PC-9 (cell line): ENCODE measurements around the gene E2F8. TPM values are rescaled to one million over a fixed set of nuclear protein-coding genes. Genes with fewer than 3 reads are reported as not detected.

Experiments used
- BruUV-seq: library from RNA; stranded (reverse); fragments of 400-500 nt; replicated peaks from 2 replicates; lab custom pipeline; 2021; lab: Mats Ljungman, UMichigan
- CTCF ChIA-PET: fragments of 300-600 bp; sonication (Branson Sonifier 250); formaldehyde crosslinking; loops from one replicate; lab custom pipeline; 2022; ENCODE audit warnings: antibody characterized with exemption; lab: Charles Lee
- POLR2A ChIA-PET: fragments of 300-600 bp; sonication (Branson Sonifier 250); formaldehyde crosslinking; loops from one replicate; lab custom pipeline; 2022; ENCODE audit warnings: antibody characterized with exemption; ENCODE audit not compliant: unreplicated experiment; lab: Charles Lee
- DNase-seq, 2 experiments: peaks; one replicate each; pipeline versions ENCODE4 v3.0.0 to v3.0.0-alpha.2; 2015 to 2022; ENCODE audit warnings: mixed read lengths in 1 of 2
- H2AFZ ChIP-seq: fragments of 200-600 bp; sonication (generic); 2 replicates; pipeline ENCODE4 v1.8.1; 2017; ENCODE audit warnings: antibody characterized with exemption
- H3F3A ChIP-seq: fragments of 200-600 bp; sonication (generic); 2 replicates; pipeline ENCODE4 v1.8.1; 2017; ENCODE audit warnings: antibody characterized with exemption, mild to moderate bottlenecking, low read depth; ENCODE audit not compliant: insufficient read depth
- H3K27ac ChIP-seq: fragments of 200-600 bp; sonication (generic); 2 replicates; pipeline ENCODE4 v1.6.1; 2016; ENCODE audit warnings: mixed run types
- H3K27me3 ChIP-seq: fragments of 200-600 bp; sonication (generic); 2 replicates; pipeline ENCODE4 v1.6.1; 2016; ENCODE audit warnings: low read depth, mixed run types; ENCODE audit not compliant: insufficient read depth
- H3K36me3 ChIP-seq: fragments of 200-600 bp; sonication (generic); 2 replicates; pipeline ENCODE4 v1.6.1; 2016; ENCODE audit warnings: low read depth, mixed run types
- H3K4me1 ChIP-seq: fragments of 200-600 bp; sonication (generic); replicated peaks from 2 replicates; pipeline ENCODE4 v1.6.1; 2016; ENCODE audit warnings: mixed run types; ENCODE audit not compliant: insufficient read depth
- H3K4me2 ChIP-seq: fragments of 200-600 bp; sonication (generic); 2 replicates; pipeline ENCODE4 v1.6.1; 2017; ENCODE audit warnings: mixed run types
- H3K4me3 ChIP-seq: fragments of 200-600 bp; sonication (generic); 2 replicates; pipeline ENCODE4 v1.6.1; 2016; ENCODE audit warnings: mixed run types
- H3K79me2 ChIP-seq: fragments of 200-600 bp; sonication (generic); 2 replicates; pipeline ENCODE4 v1.6.1; 2017; ENCODE audit warnings: low read depth, mixed run types
- H3K9me2 ChIP-seq: fragments of 200-600 bp; sonication (generic); 2 replicates; pipeline ENCODE4 v1.8.1; 2017; ENCODE audit warnings: mild to moderate bottlenecking; ENCODE audit not compliant: insufficient read depth
- H3K9me3 ChIP-seq: fragments of 200-600 bp; sonication (generic); 2 replicates; pipeline ENCODE4 v1.8.1; 2016; ENCODE audit warnings: low read depth; ENCODE audit not compliant: insufficient read depth
- H4K20me1 ChIP-seq: fragments of 200-600 bp; sonication (generic); 2 replicates; pipeline ENCODE4 v1.8.1; 2017; ENCODE audit not compliant: insufficient read depth
- CTCF ChIP-seq: fragments of 200-600 bp; sonication (generic); conservative IDR thresholded peaks from 2 replicates; pipeline ENCODE4 v1.6.1; 2017; ENCODE audit warnings: mixed run types, antibody characterized with exemption, mild to moderate bottlenecking, moderate library complexity
- EZH2 ChIP-seq: fragments of 200-600 bp; sonication (generic); IDR thresholded peaks from 2 replicates; pipeline ENCODE4 v1.8.0; 2017; ENCODE audit warnings: antibody characterized with exemption, low read depth
- intact Hi-C: fragments of 100-400 bp; cut with micrococcal nuclease; formaldehyde crosslinking; loops from one replicate; pipeline ENCODE4 v1.10.0; 2022; ENCODE audit not compliant: unreplicated experiment
- total RNA-seq: library from RNA; stranded (reverse); gene quantifications from 2 replicates; pipeline ENCODE4 v1.2.3, GENCODE V29; 2021

Gene E2F8
- total RNA-seq, 1 experiment from 2014 or later = 26.7 TPM

GRCh38 chr11:19220903-19221724 lies 19.6 kb downstream of the E2F8 start:
- intact Hi-C loops = no loop called here
- H3K27ac ChIP-seq = no peak overlapping the region
- no peaks in the 10 kb centered on the region for H4K20me1 ChIP-seq

GRCh38 chr11:19218786-19219460 lies 21.8 kb downstream of the E2F8 start:
- POLR2A ChIA-PET = interaction anchor here (0.5 kb wide), 1 partner anchor 13 kb away, joined by 5 read pairs; no protein-coding TSS in a partner anchor
- CTCF ChIA-PET = no interaction called here
- no TSS peak for BruUV-seq
- H3K27ac ChIP-seq = no peak overlapping the region
- no peaks in the 10 kb centered on the region; the same call in 1 of the 2 replicates for H3K9me2 ChIP-seq
- no peak for TF ChIP-seq CTCF
- TF ChIP-seq EZH2 = no peak
- H3K4me1 ChIP-seq = no peaks in the 10 kb centered on the region
- no peaks in the 10 kb centered on the region for H3K27me3 ChIP-seq
- intact Hi-C loops = no loop called here
- H3K4me3 ChIP-seq = no peak overlapping the region
- H4K20me1 ChIP-seq = no peaks in the 10 kb centered on the region
- DNase-seq = no peak
- no peaks in the 10 kb centered on the region for H3K9me3 ChIP-seq
- no peak overlapping the region for H2AFZ ChIP-seq
- no peaks in the 10 kb centered on the region for H3K36me3 ChIP-seq
- H3F3A ChIP-seq = no peaks in the 10 kb centered on the region
- H3K79me2 ChIP-seq = no peaks in the 10 kb centered on the region
- H3K4me2 ChIP-seq = no peak overlapping the region

More at GRCh38 chr11:19220903-19221724, 19.6 kb downstream of the E2F8 start:
- ChIA-PET CTCF (interaction anchor here (0.7 kb wide), 1 partner anchor 136 kb away, joined by 4 read pairs; no protein-coding TSS in a partner anchor), POLR2A (interaction anchor here (0.9 kb wide), 1 partner anchor 1012 kb away, joined by 8 read pairs; no protein-coding TSS in a partner anchor)
- BruUV-seq = no TSS peak
- no peak for DNase-seq
- H3K4me1 ChIP-seq = no peaks in the 10 kb centered on the region
- no peaks in the 10 kb centered on the region for H3K27me3 ChIP-seq
- H3K9me2 ChIP-seq = no peaks in the 10 kb centered on the region; the same call in 1 of the 2 replicates
- TF ChIP-seq EZH2 (no peak), CTCF (no peak)
- H3F3A ChIP-seq = no peaks in the 10 kb centered on the region
- H3K79me2 ChIP-seq = no peaks in the 10 kb centered on the region
- H3K4me3 ChIP-seq = no peak overlapping the region
- H2AFZ ChIP-seq = no peak overlapping the region
- H3K36me3 ChIP-seq = peaks cover 11% of the 10 kb centered on the region; the same call in 1 of the 2 replicates
- H3K9me3 ChIP-seq = no peaks in the 10 kb centered on the region
- no peak overlapping the region for H3K4me2 ChIP-seq

- Histone ChIP-seq H4K20me1 (no peaks in the 10 kb centered on the region), H3K27ac (no peak overlapping the region), H3K4me2 (no peak overlapping the region), H3K9me3 (no peaks in the 10 kb centered on the region), H2AFZ (no peak overlapping the region), H3K79me2 (no peaks in the 10 kb centered on the region), H3K9me2 (no peaks in the 10 kb centered on the region; the same call in 1 of the 2 replicates), H3K4me3 (no peak overlapping the region), H3K4me1 (no peaks in the 10 kb centered on the region), H3K36me3 (no peaks in the 10 kb centered on the region), H3F3A (no peaks in the 10 kb centered on the region), H3K27me3 (no peaks in the 10 kb centered on the region)
- TF ChIP-seq EZH2 (no peak), CTCF (no peak)
- CTCF ChIA-PET = no interaction called here
- no TSS peak for BruUV-seq
- intact Hi-C loops = no loop called here
- POLR2A ChIA-PET = interaction anchor here (0.5 kb wide), 1 partner anchor 14 kb away, joined by 5 read pairs; no protein-coding TSS in a partner anchor
- no peak for DNase-seq
Observed at GRCh38 chr11:19218216-19218615, 22.5 kb downstream of the E2F8 start.
